Right cardiac atrium (tissue), 5 donors: Measurements from ENCODE around the gene ICE1. TPM values are rescaled to one million over a fixed set of nuclear protein-coding genes. Genes with fewer than 3 reads are reported as not detected.
"Not testable (repeated sequence)": the region's sequence is repeated elsewhere in the genome, so short reads cannot be mapped to it uniquely, and the experiment has no call there.

Source experiments
- ATAC-seq, 2 donors: fragments of 200-7000 bp; cut with Tn5 transposase; one replicate each; pipeline versions ENCODE4 v1.8.0 to v1.9.1; 2020; ENCODE audit warnings: moderate library complexity in 2 of 2, mild to moderate bottlenecking in 1 of 2
- DNase-seq, 3 donors: peaks; one replicate each; pipeline ENCODE4 v3.0.0-alpha.2; 2020
- H3K27ac ChIP-seq: one replicate; pipeline ENCODE4 v1.5.1; 2013; ENCODE audit warnings: mild to moderate bottlenecking, low read length, control low read depth, moderate library complexity
- H3K27me3 ChIP-seq: one replicate; pipeline ENCODE4 v1.6.1; 2013; ENCODE audit not compliant: control insufficient read depth, insufficient read depth
- H3K4me1 ChIP-seq: one replicate; pipeline ENCODE4 v1.6.1; 2013; ENCODE audit warnings: low read length; ENCODE audit not compliant: control insufficient read depth, insufficient read depth
- H3K4me3 ChIP-seq: one replicate; pipeline ENCODE4 v1.5.1; 2013; ENCODE audit warnings: low read length, control low read depth
- H3K9me3 ChIP-seq: one replicate; pipeline ENCODE4 v1.6.1; 2013; ENCODE audit warnings: low read length; ENCODE audit not compliant: control insufficient read depth
- WGBS: extraction: QIAGEN DNeasy Blood & Tissue Kit; methylation state at CpG from one replicate; pipeline ENCODE4 v1.1.7; 2013; 5-methylcytosine and 5-hydroxymethylcytosine counted together
- intact Hi-C, 4 donors: fragments of 100-400 bp; cut with DNase I; formaldehyde crosslinking; loops; one replicate each; pipeline versions ENCODE4 v1.11.0 to v1.14.0; 2022 to 2023
- polyA plus RNA-seq: library from polyadenylated mRNA; stranded (reverse); fragments of 200-250 nt; gene quantifications from one replicate; pipeline ENCODE4 v1.2.3, GENCODE V29; 2013
- total RNA-seq, 4 donors: library from RNA; stranded (reverse); fragmentation: NEBNext Ultra II Directional; extraction: Animal tissue kit (Norgen Biotek cat#: 25700); gene quantifications; one replicate each; pipeline ENCODE4 v1.2.1, GENCODE V29; 2021
- donor health status: healthy with polysubstance abuse.
- donor health status: DM: no; HTN: yes; CAD: no.
- donor health status: DM: no; HTN: no; CAD: no.
- donor health status: DM: no; HTN: yes; CAD: no; lungs with severe emphysema.
- donor health status: DM: yes; HTN: yes; CAD: no.

ICE1 gene
- total and polyA plus RNA-seq, 5 donors, result 5.6 to 19.5 (median 18.0) TPM

- peaks cover 1% of the 10 kb centered on the region for H3K9me3 ChIP-seq
- H3K27ac ChIP-seq, result no peak overlapping the region
- ATAC-seq, result no peak
- 59% methylated on average over 8 of the region's 8 CpGs for WGBS
- H3K4me3 ChIP-seq, result no peak overlapping the region
- intact Hi-C loops, result no loop called here
- H3K27me3 ChIP-seq, result no peaks in the 10 kb centered on the region
- H3K4me1 ChIP-seq, result no peaks in the 10 kb centered on the region
- no peak for DNase-seq
These were observed 37.2 kb upstream of the ICE1 start for GRCh38 chr5:5385331-5385662.

- no peaks in the 10 kb centered on the region for H3K27me3 ChIP-seq
- ATAC-seq, result no peak
- H3K9me3 ChIP-seq, result peaks cover 1% of the 10 kb centered on the region
- no peak for DNase-seq
- no peak overlapping the region for H3K27ac ChIP-seq
- no peak overlapping the region for H3K4me3 ChIP-seq
- 95% methylated on average over 2 of the region's 2 CpGs for WGBS
- intact Hi-C loops, result no loop called here
- no peaks in the 10 kb centered on the region for H3K4me1 ChIP-seq
These were observed 36.1 kb upstream of the ICE1 start for GRCh38 chr5:5386329-5386728.

DNA sequence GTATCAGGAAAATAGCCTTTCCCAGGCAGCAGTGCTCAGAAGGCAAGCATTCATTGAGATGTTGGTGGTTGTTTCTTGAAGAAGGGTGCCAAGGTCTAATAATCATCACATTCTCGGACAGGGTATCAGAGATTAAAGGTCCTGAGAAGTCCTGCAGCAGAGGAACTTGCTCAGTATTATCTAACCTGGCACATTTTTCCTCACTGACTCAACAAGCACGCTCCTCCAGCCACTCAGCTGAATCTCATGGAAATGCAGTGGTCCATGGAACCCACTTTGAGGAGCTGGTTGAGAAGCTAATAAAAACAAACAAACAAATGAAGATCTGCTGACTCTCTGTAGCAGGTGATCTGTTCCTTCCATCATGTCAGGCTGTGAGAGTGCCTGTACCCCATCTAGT is 35.3 kb upstream of the ICE1 start:
- DNase-seq (no peak), ATAC-seq (no peak)
- Histone ChIP-seq H3K27ac (no peak overlapping the region), H3K9me3 (peaks cover 1% of the 10 kb centered on the region), H3K4me3 (no peak overlapping the region), H3K27me3 (no peaks in the 10 kb centered on the region), H3K4me1 (no peaks in the 10 kb centered on the region)
- intact Hi-C loops, result no loop called here
- 88% methylated on average over 2 of the region's 2 CpGs for WGBS

- Histone ChIP-seq H3K9me3 (peaks cover 1% of the 10 kb centered on the region), H3K27ac (no peak overlapping the region), H3K4me1 (no peaks in the 10 kb centered on the region), H3K27me3 (no peaks in the 10 kb centered on the region), H3K4me3 (no peak overlapping the region)
- intact Hi-C loops, result no loop called here
- no peak for ATAC-seq
- no peak for DNase-seq
- WGBS, result 64% methylated on average over 1 of the region's 1 CpG
These were observed 34.7 kb upstream of the ICE1 start for GRCh38 chr5:5387777-5388176.

- H3K9me3 ChIP-seq, H3K4me3 ChIP-seq, ATAC-seq, DNase-seq, H3K27ac ChIP-seq, H3K4me1 ChIP-seq, H3K27me3 ChIP-seq, intact Hi-C loops: not testable (repeated sequence)
- WGBS, result 87% methylated on average over 12 of the region's 12 CpGs
These were observed 32.2 kb upstream of the ICE1 start for GRCh38 chr5:5390121-5390869.

DNA sequence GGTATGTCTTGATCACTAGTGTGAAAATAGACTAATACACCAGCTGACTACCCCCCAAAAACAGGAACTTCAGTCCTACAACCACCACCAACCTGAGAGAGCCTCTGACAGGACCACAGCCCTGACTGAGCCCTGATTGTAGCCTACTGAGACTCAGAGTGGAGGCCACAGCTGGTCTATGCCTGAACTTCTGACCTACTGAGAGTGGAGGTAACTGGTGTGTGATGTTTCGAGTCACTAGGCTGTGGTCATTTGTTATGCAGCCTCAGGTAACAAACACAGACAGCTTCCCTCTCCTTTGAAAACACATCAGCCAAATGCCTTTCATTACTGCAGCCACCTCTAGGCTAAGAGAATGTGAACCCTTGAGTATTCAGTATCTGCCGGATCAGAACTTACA is 30.0 kb upstream of the ICE1 start:
- DNase-seq, H3K27ac ChIP-seq, ATAC-seq, H3K9me3 ChIP-seq, H3K27me3 ChIP-seq, H3K4me3 ChIP-seq, H3K4me1 ChIP-seq, intact Hi-C loops: not testable (repeated sequence)
- 94% methylated on average over 2 of the region's 2 CpGs for WGBS

DNA sequence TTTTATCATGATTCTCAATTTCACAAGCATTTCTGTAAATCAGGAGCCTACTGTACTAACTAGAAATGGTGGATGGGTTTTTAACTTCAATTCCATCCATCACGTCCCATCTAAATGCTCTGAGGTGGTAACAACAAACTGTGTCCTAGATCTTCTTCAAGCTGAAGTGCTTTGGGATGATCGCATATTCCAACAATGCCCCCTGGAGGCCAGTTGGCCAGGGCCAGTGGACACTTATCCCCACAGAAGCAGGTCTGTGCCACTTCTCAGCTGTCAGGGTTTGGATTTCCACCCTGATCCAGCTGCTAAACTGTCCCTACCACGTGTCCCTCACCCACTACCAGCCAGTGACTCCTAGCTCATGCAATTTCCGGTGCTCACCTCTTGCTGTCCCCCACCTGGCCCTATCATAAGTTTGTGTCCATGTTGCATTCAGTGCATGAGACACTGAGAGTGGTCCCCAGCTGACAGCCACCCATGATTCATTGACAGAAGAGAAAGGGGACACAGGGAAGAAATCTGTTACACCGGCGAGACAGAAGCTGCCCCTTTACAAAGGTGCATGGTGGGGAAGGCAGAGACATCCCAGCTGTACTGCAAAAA is 28.0 kb upstream of the ICE1 start:
- H3K4me3 ChIP-seq, intact Hi-C loops, H3K27me3 ChIP-seq, H3K4me1 ChIP-seq, H3K27ac ChIP-seq, H3K9me3 ChIP-seq: not testable (repeated sequence)
- DNase-seq, result peak in 2 of 3 donors; percentile 40 to 75
- ATAC-seq, result peak in 1 of 2 donors; percentile 63
- 59% methylated on average over 6 of the region's 6 CpGs for WGBS

- H3K4me3 ChIP-seq, ATAC-seq, H3K27me3 ChIP-seq, H3K4me1 ChIP-seq, intact Hi-C loops, H3K9me3 ChIP-seq, H3K27ac ChIP-seq, DNase-seq: not testable (repeated sequence)
- 96% methylated on average over 8 of the region's 8 CpGs for WGBS
These were observed 27.4 kb upstream of the ICE1 start for GRCh38 chr5:5395093-5395492.

GRCh38 chr5:5398071-5398470 is 24.4 kb upstream of the ICE1 start:
- H3K27me3 ChIP-seq, result no peaks in the 10 kb centered on the region
- ATAC-seq (no peak), DNase-seq (no peak)
- peaks cover 8% of the 10 kb centered on the region for H3K9me3 ChIP-seq
- intact Hi-C loops, result no loop called here
- no peak overlapping the region for H3K4me3 ChIP-seq
- H3K27ac ChIP-seq, result no peak overlapping the region
- H3K4me1 ChIP-seq, result no peaks in the 10 kb centered on the region
- 89% methylated on average over 2 of the region's 2 CpGs for WGBS

DNA sequence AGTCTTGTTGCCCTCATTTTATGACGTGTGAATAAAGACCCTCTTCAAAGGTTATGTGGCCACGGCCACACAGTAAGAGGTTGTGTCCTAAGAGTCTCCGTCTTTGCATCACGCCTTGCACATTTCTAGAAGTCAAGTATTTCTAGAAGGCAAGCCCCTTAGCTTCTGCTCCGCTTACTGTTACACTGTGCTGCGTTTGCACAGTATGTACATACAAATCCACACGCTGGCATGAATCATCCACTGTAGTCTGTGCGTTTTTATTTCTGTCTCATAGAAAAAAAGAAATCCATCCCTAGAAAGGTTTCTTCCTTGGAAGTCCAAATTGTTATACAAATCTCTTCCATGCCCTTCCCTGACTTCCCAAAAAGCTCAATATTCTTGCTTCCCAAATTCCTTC is 21.4 kb upstream of the ICE1 start:
- H3K4me1 ChIP-seq, result no peaks in the 10 kb centered on the region
- H3K4me3 ChIP-seq, result no peak overlapping the region
- H3K9me3 ChIP-seq, result peaks cover 8% of the 10 kb centered on the region
- no peak overlapping the region for H3K27ac ChIP-seq
- 88% methylated on average over 8 of the region's 8 CpGs for WGBS
- ATAC-seq (no peak), DNase-seq (no peak)
- intact Hi-C loops, result loop anchor here in 1 of 4 donors (5.0 kb wide), 1 partner anchor 259 kb away; the partner anchor contains the start of gene ADAMTS16
- H3K27me3 ChIP-seq, result no peaks in the 10 kb centered on the region

- Histone ChIP-seq H3K27ac (no peak overlapping the region), H3K27me3 (no peaks in the 10 kb centered on the region), H3K4me1 (no peaks in the 10 kb centered on the region), H3K9me3 (peaks cover 5% of the 10 kb centered on the region), H3K4me3 (no peak overlapping the region)
- DNase-seq (no peak), ATAC-seq (no peak)
- WGBS, result 71% methylated on average over 4 of the region's 4 CpGs
- intact Hi-C loops, result loop anchor here in 1 of 4 donors (5.0 kb wide), 1 partner anchor 261 kb away; the partner anchor contains the start of gene ADAMTS16
These were observed 18.7 kb upstream of the ICE1 start for GRCh38 chr5:5403741-5404140.
